ENCODE data around the gene SPINK14. TPM values are rescaled to one million over a fixed set of nuclear protein-coding genes. Genes with fewer than 3 reads are reported as not detected.
A peak's percentile ranks its signal among the peaks of the same experiment; 100 is the strongest.

The SPINK14 gene, protein sequence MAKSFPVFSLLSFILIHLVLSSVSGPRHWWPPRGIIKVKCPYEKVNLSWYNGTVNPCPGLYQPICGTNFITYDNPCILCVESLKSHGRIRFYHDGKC
- not detected in 2 replicates for total RNA-seq

DNA sequence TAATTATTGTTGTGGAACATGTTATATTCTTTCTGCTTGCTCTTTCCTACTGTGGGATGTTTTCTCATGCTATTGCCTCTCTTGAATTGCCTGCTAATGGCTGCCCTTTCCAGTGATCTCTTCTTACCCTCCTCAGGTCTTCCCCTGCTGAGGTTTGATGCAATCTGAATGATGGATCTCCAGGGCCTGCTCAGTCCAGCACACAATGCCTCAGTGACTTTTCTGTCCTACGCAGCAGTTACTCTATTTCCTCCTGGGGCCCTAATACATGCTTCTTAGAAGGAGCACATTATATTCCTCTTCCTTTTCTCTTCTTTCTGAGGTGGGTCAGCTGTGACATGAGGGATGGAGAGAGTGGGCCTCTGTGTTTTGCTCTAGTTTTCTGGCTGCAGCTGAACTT is at the start of gene SPINK14:
TSS of gene SPINK14 (plus strand) at position 301 of the 400 bp plus-strand sequence. CDS start 1,187 bp downstream, outside the sequence.
- no peak for DNase-seq (ENCODE audit: low read depth)
- TF ChIP-seq, protein P1, sequence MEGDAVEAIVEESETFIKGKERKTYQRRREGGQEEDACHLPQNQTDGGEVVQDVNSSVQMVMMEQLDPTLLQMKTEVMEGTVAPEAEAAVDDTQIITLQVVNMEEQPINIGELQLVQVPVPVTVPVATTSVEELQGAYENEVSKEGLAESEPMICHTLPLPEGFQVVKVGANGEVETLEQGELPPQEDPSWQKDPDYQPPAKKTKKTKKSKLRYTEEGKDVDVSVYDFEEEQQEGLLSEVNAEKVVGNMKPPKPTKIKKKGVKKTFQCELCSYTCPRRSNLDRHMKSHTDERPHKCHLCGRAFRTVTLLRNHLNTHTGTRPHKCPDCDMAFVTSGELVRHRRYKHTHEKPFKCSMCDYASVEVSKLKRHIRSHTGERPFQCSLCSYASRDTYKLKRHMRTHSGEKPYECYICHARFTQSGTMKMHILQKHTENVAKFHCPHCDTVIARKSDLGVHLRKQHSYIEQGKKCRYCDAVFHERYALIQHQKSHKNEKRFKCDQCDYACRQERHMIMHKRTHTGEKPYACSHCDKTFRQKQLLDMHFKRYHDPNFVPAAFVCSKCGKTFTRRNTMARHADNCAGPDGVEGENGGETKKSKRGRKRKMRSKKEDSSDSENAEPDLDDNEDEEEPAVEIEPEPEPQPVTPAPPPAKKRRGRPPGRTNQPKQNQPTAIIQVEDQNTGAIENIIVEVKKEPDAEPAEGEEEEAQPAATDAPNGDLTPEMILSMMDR (conservative IDR thresholded peaks at IDR 0.05; ENCODE audit: low read depth, low read length): no peak
- H3K4me3 ChIP-seq (ENCODE audit: low read depth, low read length): no peak within 1 kb of the TSS

DNA sequence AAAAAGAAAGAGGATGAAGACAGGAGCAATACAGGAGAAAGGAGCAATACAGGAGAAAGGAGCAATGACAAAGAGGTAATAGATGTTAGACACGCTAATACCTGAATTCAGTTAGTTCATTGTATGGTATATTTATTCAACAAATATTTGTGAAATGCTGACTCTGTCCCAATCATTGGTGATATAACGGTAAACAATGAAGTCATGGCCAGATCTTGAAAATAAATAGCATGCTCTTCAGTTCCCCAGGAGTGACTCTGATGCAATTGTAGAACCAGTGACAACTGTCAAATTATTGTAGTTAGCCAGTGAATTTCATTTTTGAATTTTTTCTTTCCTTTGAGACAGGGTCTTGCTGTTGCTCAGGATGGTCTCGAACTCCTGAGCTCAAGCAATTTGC is 48.0 kb upstream of the SPINK14 start:
- TF ChIP-seq, protein P1 (conservative IDR thresholded peaks at IDR 0.05; ENCODE audit: low read depth, low read length): no peak
- H3K4me3 ChIP-seq (ENCODE audit: low read depth, low read length): no peak overlapping the region
- DNase-seq (ENCODE audit: low read depth): no peak

DNA sequence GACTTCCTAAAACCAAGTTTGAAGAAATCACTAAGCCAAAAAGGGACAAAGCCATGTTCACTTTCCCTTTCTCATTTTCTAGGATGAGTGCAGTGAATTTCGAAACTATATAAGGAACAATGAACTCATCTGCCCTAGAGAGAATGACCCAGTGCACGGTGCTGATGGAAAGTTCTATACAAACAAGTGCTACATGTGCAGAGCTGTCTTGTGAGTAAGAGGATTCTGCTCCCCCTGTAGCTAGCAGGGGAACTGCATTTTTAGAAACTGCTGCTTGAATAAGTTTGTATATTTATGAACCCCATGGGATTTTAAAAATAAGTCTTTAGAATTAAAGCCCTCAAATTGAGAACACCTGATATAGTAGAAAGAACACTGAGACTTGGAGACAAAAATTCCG is 42.7 kb upstream of the SPINK14 start:
- H3K4me3 ChIP-seq (ENCODE audit: low read depth, low read length): no peak overlapping the region
- TF ChIP-seq, protein P1 (conservative IDR thresholded peaks at IDR 0.05; ENCODE audit: low read depth, low read length): peak; percentile 18
- no peak for DNase-seq (ENCODE audit: low read depth)

- H3K4me3 ChIP-seq (ENCODE audit: low read depth, low read length): no peak overlapping the region
- TF ChIP-seq, protein P1 (conservative IDR thresholded peaks at IDR 0.05; ENCODE audit: low read depth, low read length): no peak
- no peak for DNase-seq (ENCODE audit: low read depth)
Observed at GRCh38 chr5:148135091-148136048, 33.0 kb upstream of the SPINK14 start.

GRCh38 chr5:148140846-148141245 is 27.5 kb upstream of the SPINK14 start:
- H3K4me3 ChIP-seq (ENCODE audit: low read depth, low read length): no peak overlapping the region
- TF ChIP-seq, protein P1 (conservative IDR thresholded peaks at IDR 0.05; ENCODE audit: low read depth, low read length): no peak
- DNase-seq (ENCODE audit: low read depth): no peak

- no peak overlapping the region for H3K4me3 ChIP-seq (ENCODE audit: low read depth, low read length)
- DNase-seq (ENCODE audit: low read depth): no peak
- TF ChIP-seq, protein P1 (conservative IDR thresholded peaks at IDR 0.05; ENCODE audit: low read depth, low read length): no peak
Observed at GRCh38 chr5:148141645-148142044, 26.7 kb upstream of the SPINK14 start.
